GM12891 (cell line): Measurements from ENCODE around the gene ABCB4.

Source experiments
- POLR2A ChIP-seq: IDR thresholded peaks from 2 replicates; pipeline ENCODE4 v1.6.1; 2011; ENCODE audit warnings: low read depth, low read length, control low read depth
- POU2F2 ChIP-seq: IDR thresholded peaks from 2 replicates; pipeline ENCODE4 v1.6.1; 2011; ENCODE audit warnings: low read depth, mild to moderate bottlenecking, control low read depth, low read length, moderate library complexity
- TAF1 ChIP-seq: IDR thresholded peaks from 2 replicates; pipeline ENCODE4 v1.6.1; 2011; ENCODE audit warnings: low read depth, low read length, control low read depth

GRCh38 chr7:87511510-87511909, 36.0 kb upstream of the ABCB4 start:
- TF ChIP-seq POLR2A (no peak), TAF1 (no peak), POU2F2 (no peak)
